Glutamatergic neuron (in vitro differentiated cells): ENCODE measurements around the gene TBC1D9. TPM values are rescaled to one million over a fixed set of nuclear protein-coding genes. Genes with fewer than 3 reads are reported as not detected.

Source experiments
- DNase-seq: peaks from one replicate; pipeline ENCODE4 v3.0.0; 2022
- H3K27ac Mint-ChIP-seq: one replicate; pipeline ENCODE4 v1.8.0; 2020; ENCODE audit warnings: mild to moderate bottlenecking, mixed read lengths, inconsistent platforms; ENCODE audit not compliant: unreplicated experiment
- H3K27me3 Mint-ChIP-seq: one replicate; pipeline ENCODE4 v1.8.0; 2020; ENCODE audit warnings: mild to moderate bottlenecking, moderate library complexity, mixed read lengths, inconsistent platforms; ENCODE audit not compliant: unreplicated experiment
- H3K36me3 Mint-ChIP-seq: one replicate; pipeline ENCODE4 v1.8.0; 2020; ENCODE audit warnings: mild to moderate bottlenecking, mixed read lengths, inconsistent platforms; ENCODE audit not compliant: unreplicated experiment
- H3K4me1 Mint-ChIP-seq: one replicate; pipeline ENCODE4 v1.8.0; 2020; ENCODE audit warnings: mild to moderate bottlenecking, low read depth, mixed read lengths, inconsistent platforms; ENCODE audit not compliant: unreplicated experiment
- H3K4me3 Mint-ChIP-seq: one replicate; pipeline ENCODE4 v1.8.0; 2020; ENCODE audit warnings: mild to moderate bottlenecking, mixed read lengths, inconsistent platforms; ENCODE audit not compliant: unreplicated experiment
- H3K9me3 Mint-ChIP-seq: one replicate; pipeline ENCODE4 v1.8.0; 2020; ENCODE audit warnings: mild to moderate bottlenecking, moderate library complexity, mixed read lengths, inconsistent platforms; ENCODE audit not compliant: unreplicated experiment
- total RNA-seq: library from RNA; stranded (reverse); fragmentation: NEBNext Ultra II Directional; extraction: Animal tissue kit (Norgen Biotek cat#: 25700); gene quantifications from one replicate; pipeline ENCODE4 v1.2.1, GENCODE V29; 2021; ENCODE audit not compliant: unreplicated experiment
- TF ChIP-seq, protein P1 (sequence below): fragments of 200-600 bp; sonication (generic); IDR thresholded peaks from one replicate; pipeline ENCODE4 v1.5.0; 2021; ENCODE audit not compliant: partially characterized antibody, unreplicated experiment

Gene TBC1D9
- total RNA-seq, 1 donor from 2014 or later: 47.8 TPM

DNA sequence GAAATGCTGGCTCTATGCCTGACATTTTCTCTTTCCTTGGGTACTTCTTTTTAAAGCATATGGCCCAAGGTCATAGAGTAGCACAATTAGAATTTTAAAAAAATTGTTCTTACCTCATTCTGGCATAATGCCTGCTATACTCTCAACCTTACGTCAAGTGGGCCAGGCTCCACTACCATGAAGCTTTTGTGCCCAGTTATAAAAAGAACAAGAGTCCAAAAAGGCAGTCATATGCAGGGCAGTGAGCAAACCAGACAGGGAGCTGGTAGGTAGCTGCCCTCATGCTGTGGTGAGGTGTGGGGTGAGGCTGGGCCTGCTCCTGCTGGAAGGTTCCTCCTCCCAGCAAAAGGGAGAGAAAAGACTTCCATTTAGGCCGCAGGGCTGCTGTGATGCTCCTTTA, 123.1 kb downstream of the TBC1D9 start:
- Mint-ChIP-seq H3K4me1 (no peaks in the 10 kb centered on the region), H3K9me3 (peaks cover 3% of the 10 kb centered on the region), H3K27ac (no peak overlapping the region), H3K27me3 (peaks cover 3% of the 10 kb centered on the region), H3K4me3 (no peak overlapping the region), H3K36me3 (peaks cover 5% of the 10 kb centered on the region)
- TF ChIP-seq, protein P1, sequence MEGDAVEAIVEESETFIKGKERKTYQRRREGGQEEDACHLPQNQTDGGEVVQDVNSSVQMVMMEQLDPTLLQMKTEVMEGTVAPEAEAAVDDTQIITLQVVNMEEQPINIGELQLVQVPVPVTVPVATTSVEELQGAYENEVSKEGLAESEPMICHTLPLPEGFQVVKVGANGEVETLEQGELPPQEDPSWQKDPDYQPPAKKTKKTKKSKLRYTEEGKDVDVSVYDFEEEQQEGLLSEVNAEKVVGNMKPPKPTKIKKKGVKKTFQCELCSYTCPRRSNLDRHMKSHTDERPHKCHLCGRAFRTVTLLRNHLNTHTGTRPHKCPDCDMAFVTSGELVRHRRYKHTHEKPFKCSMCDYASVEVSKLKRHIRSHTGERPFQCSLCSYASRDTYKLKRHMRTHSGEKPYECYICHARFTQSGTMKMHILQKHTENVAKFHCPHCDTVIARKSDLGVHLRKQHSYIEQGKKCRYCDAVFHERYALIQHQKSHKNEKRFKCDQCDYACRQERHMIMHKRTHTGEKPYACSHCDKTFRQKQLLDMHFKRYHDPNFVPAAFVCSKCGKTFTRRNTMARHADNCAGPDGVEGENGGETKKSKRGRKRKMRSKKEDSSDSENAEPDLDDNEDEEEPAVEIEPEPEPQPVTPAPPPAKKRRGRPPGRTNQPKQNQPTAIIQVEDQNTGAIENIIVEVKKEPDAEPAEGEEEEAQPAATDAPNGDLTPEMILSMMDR: no peak
- no peak for DNase-seq

DNA sequence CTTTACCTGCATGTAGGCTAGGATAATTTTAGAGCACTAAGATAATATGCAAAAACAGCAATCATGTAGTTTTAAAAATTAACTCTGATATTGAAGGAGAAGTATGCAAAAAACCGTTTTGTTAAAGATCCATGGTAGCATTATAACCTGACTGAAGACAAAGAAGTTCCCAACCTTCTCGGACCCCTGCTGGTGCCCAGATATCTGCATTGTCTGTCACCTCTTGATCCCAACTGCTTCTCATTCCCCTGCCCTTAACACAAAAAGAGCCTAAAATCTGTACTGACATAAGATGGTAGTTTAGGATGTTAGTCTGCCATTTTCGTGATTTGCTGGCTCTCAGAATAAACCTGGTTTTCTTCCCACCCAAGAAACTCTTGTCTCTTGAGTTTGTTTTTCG, 125.9 kb downstream of the TBC1D9 start:
- peaks cover 9% of the 10 kb centered on the region for H3K36me3 Mint-ChIP-seq
- peaks cover 3% of the 10 kb centered on the region for H3K27me3 Mint-ChIP-seq
- no peak overlapping the region for H3K27ac Mint-ChIP-seq
- no peaks in the 10 kb centered on the region for H3K9me3 Mint-ChIP-seq
- TF ChIP-seq, protein P1: no peak
- H3K4me1 Mint-ChIP-seq: no peaks in the 10 kb centered on the region
- DNase-seq: no peak
- no peak overlapping the region for H3K4me3 Mint-ChIP-seq

DNA sequence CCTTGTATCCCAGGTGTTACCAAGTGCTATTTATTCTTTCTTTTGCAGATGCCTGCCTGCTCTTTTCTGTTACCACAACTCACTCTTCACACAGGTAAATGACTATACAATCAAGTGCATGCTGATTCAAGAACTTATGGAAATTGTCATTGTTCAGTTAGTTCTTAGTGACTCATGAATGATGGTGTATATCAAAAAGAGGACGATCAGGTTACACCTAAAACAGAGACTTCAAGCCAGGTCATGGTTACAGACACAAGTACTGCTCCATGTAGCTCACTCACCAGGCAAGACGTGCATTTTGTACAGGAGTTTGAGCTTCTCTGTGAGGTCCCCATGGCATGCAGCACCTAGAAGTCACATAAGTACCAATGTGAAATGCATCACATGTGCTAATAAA, 128.2 kb downstream of the TBC1D9 start:
- Mint-ChIP-seq H3K4me1 (no peaks in the 10 kb centered on the region), H3K4me3 (no peak overlapping the region), H3K27me3 (peaks cover 3% of the 10 kb centered on the region), H3K36me3 (peaks cover 17% of the 10 kb centered on the region), H3K27ac (no peak overlapping the region), H3K9me3 (no peaks in the 10 kb centered on the region)
- no peak for DNase-seq
- TF ChIP-seq, protein P1: no peak

DNA sequence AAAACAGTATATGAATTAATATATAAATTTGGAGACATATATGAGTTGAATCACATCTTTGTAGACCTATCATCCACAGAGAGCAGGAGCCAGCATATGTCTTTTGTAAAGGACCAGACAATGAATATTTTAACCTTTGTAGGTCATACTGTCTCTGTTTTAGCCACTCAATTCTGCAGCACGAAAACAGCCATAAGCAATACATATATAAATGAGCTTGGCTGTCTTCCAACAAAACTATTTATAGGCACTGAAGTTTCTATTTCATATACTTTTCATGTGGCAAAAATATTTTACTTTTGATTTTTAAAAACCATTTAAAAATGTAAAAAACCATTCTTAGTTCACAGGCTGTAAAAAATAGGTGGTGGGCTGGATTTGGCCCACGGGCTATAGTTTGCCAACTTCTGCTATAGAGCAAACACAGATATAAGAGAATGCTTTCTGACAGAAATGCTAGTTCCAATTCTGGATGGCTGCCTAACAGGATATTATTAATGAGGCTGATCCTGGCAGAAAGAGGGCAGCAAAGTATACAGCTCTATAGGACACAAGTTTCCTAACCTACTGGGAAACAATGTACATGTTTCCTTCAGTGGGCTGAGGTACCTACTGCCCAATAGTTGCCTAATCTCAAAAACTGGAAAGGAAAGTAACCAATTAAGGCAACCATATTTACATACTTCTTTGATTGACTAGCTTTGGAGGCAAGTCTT, 129.4 kb downstream of the TBC1D9 start:
- Mint-ChIP-seq H3K4me1 (no peaks in the 10 kb centered on the region), H3K9me3 (no peaks in the 10 kb centered on the region), H3K36me3 (peaks cover 17% of the 10 kb centered on the region), H3K4me3 (no peak overlapping the region), H3K27ac (no peak overlapping the region), H3K27me3 (peaks cover 3% of the 10 kb centered on the region)
- no peak for DNase-seq
- TF ChIP-seq, protein P1: no peak

DNA sequence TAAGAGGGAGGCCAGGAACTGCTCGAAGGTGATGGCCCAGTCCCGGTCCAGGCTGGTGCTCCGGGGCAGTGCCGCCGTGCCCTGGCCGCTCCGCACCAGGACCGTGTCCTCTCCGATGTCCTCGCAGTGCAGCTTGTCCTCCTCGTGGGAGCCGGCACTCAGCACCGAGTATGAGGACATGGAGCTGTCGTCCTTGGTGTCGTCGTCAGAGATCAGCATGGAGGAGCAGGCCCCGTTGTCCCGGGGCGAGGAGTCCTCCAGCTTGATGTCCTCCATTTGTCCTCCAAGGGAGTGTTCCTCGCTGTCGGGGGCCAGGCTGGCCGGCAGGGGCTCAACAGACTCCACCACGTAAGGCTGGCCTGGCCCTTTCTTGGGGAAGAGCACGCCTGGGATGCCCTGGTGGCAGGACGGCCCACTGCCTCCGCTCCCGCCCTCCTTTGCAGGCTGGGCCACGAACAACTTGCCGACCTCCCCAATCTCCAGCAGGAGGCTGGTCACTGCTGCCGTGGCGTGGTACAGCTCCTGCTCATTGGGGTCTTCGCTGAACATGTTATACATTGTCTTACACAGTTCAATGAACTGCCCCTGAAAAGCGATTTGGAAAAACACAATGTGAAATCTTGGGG, 133.7 kb downstream of the TBC1D9 start:
- Mint-ChIP-seq H3K27ac (no peak overlapping the region), H3K9me3 (no peaks in the 10 kb centered on the region), H3K4me3 (no peak overlapping the region), H3K4me1 (no peaks in the 10 kb centered on the region), H3K27me3 (peaks cover 1% of the 10 kb centered on the region), H3K36me3 (peaks cover 8% of the 10 kb centered on the region)
- TF ChIP-seq, protein P1: no peak
- no peak for DNase-seq
